ENCODE measurements around the gene ISG15.
"Not testable (repeated sequence)": the region's sequence is repeated elsewhere in the genome, so short reads cannot be mapped to it uniquely, and the experiment has no call there.

ISG15 gene

DNA sequence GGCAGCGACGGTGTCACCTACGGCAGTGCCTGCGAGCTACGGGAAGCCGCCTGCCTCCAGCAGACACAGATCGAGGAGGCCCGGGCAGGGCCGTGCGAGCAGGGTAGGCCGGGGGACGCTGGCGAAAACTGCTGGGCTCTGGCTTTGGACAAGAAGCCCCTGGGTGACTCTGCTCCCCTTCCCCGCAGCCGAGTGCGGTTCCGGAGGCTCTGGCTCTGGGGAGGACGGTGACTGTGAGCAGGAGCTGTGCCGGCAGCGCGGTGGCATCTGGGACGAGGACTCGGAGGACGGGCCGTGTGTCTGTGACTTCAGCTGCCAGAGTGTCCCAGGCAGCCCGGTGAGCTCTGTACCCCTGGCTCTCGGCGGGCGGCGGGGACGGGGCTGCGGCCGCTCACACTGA lies 30.6 kb downstream of the ISG15 start:
- no peak for DNase-seq (ENCODE audit: low read depth in 4 of 4, low spot score in 1 of 4)

DNA sequence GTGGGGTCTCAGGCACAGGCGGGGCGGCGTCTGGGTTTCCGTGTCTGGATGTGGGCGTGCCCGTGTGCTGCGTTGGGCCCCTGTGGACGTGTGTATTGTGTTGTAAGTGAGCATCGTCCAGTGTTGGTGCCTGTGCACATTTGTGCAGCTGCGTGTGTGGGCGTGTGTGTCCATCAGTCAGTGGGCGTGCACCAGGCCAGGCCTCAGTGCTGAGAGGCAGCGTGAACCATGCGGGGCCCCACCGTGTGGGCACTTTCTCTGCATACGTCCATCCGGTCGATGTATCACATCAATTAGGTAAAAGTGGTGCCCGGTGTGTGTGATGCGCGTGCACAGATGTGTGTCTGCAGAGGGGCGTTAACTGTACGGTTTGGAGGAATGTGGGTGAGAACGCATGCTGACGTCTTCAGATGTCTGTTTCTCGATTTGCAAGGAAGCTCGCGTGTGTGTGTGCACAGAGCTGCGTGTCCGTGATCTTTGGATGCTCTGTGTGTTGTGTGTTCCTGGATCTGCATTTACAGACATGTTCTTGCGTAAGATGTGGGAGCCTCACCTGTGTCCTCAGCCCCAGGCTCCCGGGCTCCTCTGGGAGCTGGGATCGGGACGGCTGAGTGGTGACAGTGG lies 31.3 kb downstream of the ISG15 start:
- no peak for DNase-seq (ENCODE audit: low read depth in 4 of 4, low spot score in 1 of 4)

GRCh38 chr1:1045129-1045528 lies 31.8 kb downstream of the ISG15 start:
- DNase-seq (ENCODE audit: low read depth in 4 of 4, low spot score in 1 of 4) = no peak

DNA sequence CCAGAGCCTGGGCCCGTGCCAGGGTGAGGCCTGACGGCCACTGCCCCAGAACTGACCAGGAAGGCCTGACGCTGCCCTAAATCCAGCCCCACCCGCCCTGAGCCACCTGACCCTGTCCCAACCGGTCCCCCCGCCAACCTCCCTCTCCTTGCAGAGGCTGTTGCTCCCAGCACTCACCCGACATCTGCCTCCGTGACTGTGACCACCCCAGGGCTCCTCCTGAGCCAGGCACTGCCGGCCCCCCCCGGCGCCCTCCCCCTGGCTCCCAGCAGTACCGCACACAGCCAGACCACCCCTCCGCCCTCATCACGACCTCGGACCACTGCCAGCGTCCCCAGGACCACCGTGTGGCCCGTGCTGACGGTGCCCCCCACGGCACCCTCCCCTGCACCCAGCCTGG lies 32.9 kb downstream of the ISG15 start:
- DNase-seq (ENCODE audit: low read depth in 4 of 4, low spot score in 1 of 4) = no peak

DNA sequence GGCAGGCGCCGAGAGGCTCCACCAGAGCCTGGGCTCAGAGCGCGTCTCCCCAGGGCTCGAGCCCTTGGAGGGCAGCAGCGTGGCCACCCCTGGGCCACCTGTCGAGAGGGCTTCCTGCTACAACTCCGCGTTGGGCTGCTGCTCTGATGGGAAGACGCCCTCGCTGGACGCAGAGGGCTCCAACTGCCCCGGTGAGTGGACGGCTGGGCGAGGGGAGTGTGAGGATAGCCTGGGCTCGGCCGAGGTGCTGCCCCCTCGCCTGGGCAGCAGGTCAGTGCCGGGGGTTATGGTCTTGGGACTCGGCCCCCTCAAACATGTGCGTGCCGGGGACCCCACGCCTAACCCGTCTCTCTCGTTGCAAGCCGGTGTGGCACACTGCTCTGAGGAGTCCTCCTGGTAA lies 33.5 kb downstream of the ISG15 start:
- no peak for DNase-seq (ENCODE audit: low read depth in 4 of 4, low spot score in 1 of 4)

DNA sequence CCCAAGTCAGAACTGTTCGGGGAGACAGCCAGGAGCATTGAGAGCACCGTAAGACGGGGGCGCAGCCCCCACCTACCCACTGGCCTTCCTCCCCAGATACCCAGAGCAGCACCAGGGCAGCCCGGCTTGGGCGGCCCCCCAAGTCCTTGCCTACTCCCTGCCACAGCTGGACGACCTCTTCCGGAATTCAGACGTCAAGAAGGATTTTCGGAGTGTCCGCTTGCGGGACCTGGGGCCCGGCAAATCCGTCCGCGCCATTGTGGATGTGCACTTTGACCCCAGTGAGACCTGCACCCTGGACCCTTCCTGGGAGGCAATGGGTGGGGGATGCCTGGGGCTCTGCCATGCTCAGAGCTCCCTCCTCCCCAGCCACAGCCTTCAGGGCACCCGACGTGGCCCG lies 34.1 kb downstream of the ISG15 start:
- DNase-seq (ENCODE audit: low read depth in 4 of 4, low spot score in 1 of 4) = no peak

DNA sequence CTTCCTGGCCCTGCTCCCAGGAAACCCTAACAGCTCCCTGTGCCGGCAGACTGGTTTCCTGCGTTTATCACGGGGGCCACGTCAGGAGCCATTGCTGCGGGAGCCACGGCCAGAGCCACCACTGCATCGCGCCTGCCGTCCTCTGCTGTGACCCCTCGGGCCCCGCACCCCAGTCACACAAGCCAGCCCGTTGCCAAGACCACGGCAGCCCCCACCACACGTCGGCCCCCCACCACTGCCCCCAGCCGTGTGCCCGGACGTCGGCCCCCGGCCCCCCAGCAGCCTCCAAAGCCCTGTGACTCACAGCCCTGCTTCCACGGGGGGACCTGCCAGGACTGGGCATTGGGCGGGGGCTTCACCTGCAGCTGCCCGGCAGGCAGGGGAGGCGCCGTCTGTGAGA lies 34.7 kb downstream of the ISG15 start:
- DNase-seq (ENCODE audit: low read depth in 4 of 4, low spot score in 1 of 4) = no peak

GRCh38 chr1:1048765-1049164 lies 35.5 kb downstream of the ISG15 start:
- no peak for DNase-seq (ENCODE audit: low read depth in 4 of 4, low spot score in 1 of 4)

GRCh38 chr1:1049318-1050165 lies 36.2 kb downstream of the ISG15 start:
- no peak for DNase-seq (ENCODE audit: low read depth in 4 of 4, low spot score in 1 of 4)

DNA sequence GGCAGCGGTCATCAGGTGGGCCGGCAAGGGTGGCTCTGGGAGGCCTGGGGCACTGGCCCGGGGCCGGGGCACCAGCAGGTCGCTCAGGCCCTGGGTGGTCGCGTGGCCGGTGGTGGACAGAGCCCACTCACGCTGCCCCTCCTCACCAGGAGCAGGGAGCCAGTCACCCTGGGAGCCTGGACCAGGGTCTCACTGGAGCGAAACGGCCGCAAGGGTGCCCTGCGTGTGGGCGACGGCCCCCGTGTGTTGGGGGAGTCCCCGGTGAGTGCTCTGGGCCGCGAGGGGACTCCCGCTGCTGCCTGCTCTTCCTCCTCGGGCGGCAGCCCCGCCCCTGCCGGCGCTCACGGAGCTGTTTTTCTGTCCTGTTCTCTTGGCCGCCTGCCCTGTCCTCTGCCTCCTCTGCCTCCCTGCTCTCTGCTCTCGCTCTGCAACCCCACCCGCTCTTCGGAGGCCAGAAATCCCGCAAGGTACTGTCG lies 37.3 kb downstream of the ISG15 start:
- no peak for DNase-seq (ENCODE audit: low read depth in 4 of 4, low spot score in 1 of 4)

DNA sequence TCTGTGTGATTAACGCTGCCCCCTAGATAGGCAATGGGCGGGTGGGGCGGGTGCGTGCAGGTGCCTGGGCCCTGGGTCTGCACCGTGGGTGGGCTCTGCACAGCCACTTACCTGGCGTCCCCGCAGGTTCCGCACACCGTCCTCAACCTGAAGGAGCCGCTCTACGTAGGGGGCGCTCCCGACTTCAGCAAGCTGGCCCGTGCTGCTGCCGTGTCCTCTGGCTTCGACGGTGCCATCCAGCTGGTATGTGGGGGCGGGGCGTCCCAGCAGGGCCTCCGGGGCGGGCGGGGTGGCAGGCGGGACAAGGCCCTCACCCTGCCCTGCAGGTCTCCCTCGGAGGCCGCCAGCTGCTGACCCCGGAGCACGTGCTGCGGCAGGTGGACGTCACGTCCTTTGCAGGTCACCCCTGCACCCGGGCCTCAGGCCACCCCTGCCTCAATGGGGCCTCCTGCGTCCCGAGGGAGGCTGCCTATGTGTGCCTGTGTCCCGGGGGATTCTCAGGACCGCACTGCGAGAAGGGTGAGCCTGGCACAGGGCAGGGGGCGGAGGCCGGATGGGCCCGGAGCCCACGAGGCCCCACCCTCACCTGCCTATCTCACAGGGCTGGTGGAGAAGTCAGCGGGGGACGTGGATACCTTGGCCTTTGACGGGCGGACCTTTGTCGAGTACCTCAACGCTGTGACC lies 38.0 kb downstream of the ISG15 start:
- no peak for DNase-seq (ENCODE audit: low read depth in 4 of 4, low spot score in 1 of 4)

GRCh38 chr1:1052003-1052840 lies 38.9 kb downstream of the ISG15 start:
- DNase-seq (ENCODE audit: low read depth in 4 of 4, low spot score in 1 of 4) = no peak

GRCh38 chr1:1053022-1053421 lies 39.7 kb downstream of the ISG15 start:
- no peak for DNase-seq (ENCODE audit: low read depth in 4 of 4, low spot score in 1 of 4)

DNA sequence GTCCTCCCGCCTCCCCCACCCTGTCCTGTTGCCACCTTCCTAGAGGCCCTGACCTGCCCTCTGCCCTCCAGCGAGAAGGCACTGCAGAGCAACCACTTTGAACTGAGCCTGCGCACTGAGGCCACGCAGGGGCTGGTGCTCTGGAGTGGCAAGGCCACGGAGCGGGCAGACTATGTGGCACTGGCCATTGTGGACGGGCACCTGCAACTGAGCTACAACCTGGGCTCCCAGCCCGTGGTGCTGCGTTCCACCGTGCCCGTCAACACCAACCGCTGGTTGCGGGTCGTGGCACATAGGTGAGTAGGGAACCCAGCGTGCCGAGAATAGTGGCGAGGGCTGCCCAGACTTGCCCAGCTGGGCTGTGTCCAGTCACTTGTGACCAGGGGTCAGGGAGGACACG lies 40.4 kb downstream of the ISG15 start:
- DNase-seq (ENCODE audit: low read depth in 4 of 4, low spot score in 1 of 4) = no peak

- no peak for DNase-seq (ENCODE audit: low read depth in 4 of 4, low spot score in 1 of 4)
These were observed 40.9 kb downstream of the ISG15 start for GRCh38 chr1:1054099-1054700.

DNA sequence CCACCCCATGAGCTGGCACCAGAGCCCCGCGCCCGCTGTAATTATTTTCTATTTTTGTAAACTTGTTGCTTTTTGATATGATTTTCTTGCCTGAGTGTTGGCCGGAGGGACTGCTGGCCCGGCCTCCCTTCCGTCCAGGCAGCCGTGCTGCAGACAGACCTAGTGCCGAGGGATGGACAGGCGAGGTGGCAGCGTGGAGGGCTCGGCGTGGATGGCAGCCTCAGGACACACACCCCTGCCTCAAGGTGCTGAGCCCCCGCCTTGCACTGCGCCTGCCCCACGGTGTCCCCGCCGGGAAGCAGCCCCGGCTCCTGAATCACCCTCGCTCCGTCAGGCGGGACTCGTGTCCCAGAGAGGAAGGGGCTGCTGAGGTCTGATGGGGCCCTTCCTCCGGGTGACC lies 41.7 kb downstream of the ISG15 start:
- no peak for DNase-seq (ENCODE audit: low read depth in 4 of 4, low spot score in 1 of 4)

DNA sequence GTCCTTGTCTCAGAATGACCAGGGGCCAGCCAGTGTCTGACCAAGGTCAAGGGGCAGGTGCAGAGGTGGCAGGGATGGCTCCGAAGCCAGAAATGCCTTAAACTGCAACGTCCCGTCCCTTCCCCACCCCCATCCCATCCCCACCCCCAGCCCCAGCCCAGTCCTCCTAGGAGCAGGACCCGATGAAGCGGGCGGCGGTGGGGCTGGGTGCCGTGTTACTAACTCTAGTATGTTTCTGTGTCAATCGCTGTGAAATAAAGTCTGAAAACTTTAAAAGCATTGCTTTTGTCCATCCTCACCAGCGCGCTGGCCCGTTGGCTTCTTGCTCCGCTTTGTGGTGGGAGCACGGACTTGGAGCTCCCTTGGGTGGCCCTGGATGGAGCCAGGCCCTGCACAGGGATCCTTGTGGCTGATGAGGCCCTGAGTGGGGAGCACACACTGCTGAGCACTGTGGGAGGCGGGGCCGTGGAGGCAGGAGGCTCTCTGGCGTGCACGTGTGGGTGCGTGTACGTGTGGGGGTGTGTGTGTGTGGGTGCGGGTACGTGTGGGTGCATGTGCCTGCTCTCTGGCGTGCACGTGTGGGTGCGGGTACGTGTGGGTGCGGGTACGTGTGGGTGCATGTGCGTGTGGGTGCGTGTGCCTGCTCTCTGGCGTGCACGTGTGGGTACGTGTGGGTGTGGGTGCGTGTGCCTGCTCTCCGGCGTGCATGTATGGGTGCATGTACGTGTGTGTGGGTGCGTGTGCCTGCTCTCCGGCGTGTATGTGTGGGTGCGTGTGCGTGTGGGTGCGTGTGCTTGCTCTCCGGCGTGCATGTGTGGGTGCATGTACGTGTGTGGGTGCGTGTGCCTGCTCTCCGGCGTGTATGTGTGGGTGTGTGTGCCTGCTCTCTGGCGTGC lies 42.8 kb downstream of the ISG15 start:
- no peak for DNase-seq (ENCODE audit: low read depth in 4 of 4, low spot score in 1 of 4)

DNA sequence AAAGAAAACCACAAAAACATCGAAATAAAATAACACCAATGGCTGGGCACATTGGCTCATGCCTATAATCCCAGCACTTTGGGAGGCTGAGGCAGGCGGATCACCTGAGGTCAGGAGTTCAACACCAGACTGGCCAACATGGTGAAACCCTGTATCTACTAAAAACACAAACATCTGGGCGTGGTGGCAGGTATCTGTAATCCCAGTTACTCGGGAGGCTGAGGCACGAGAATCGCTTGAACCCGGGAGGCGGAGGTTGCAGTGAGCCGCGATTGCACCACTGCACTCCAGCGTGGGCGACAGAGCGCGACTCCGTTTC lies 44.4 kb downstream of the ISG15 start:
- not testable (repeated sequence) for DNase-seq (ENCODE audit: low read depth in 4 of 4, low spot score in 1 of 4)

GRCh38 chr1:1058088-1058905 lies 45.0 kb downstream of the ISG15 start:
- no peak for DNase-seq (ENCODE audit: low read depth in 4 of 4, low spot score in 1 of 4)
